Right atrium auricular region (tissue), 2 donors: ENCODE measurements around the gene SRSF5. TPM values are rescaled to one million over a fixed set of nuclear protein-coding genes. Genes with fewer than 3 reads are reported as not detected.

Experiments used
- DNase-seq: peaks from one replicate; pipeline ENCODE4 v3.0.0-alpha.2; 2019; ENCODE audit warnings: low spot score
- H3K27ac ChIP-seq, 2 donors: fragments of 200-600 bp; sonication (generic); 1 replicate in 1 of 2; 2 replicates in 1 of 2; pipeline ENCODE4 v1.5.1; 2016 to 2019
- H3K27me3 ChIP-seq, 2 donors: fragments of 200-600 bp; sonication (generic); one replicate each; pipeline versions ENCODE4 v1.5.1 to v1.6.0; 2017 to 2019
- H3K36me3 ChIP-seq: fragments of 200-600 bp; sonication (generic); one replicate; pipeline ENCODE4 v1.5.1; 2016
- H3K4me1 ChIP-seq, 2 donors: fragments of 200-600 bp; sonication (generic); one replicate each; pipeline versions ENCODE4 v1.5.1 to v1.6.0; 2017 to 2019
- H3K4me3 ChIP-seq, 2 donors: fragments of 200-600 bp; sonication (generic); 1 replicate in 1 of 2; 2 replicates in 1 of 2; pipeline ENCODE4 v1.5.1; 2017 to 2019; ENCODE audit warnings: mild to moderate bottlenecking in 1 of 2, moderate library complexity in 1 of 2
- H3K9me3 ChIP-seq, 2 donors: fragments of 200-600 bp; sonication (generic); one replicate each; pipeline ENCODE4 v1.5.1; 2019
- total RNA-seq, 2 donors: library from RNA; depleted of rRNA; stranded (reverse); fragments of >200 nt; gene quantifications; one replicate each; pipeline ENCODE4 v1.1.0, GENCODE V29; 2016
- TF ChIP-seq, protein P1 (sequence below), 2 donors: fragments of 200-600 bp; sonication (generic); IDR thresholded peaks; one replicate each; pipeline ENCODE4 v1.5.1; 2019; ENCODE audit warnings: antibody characterized with exemption in 2 of 2

Gene SRSF5
- total RNA-seq, 2 donors from 2014 or later, result 96.8 to 111 TPM

DNA sequence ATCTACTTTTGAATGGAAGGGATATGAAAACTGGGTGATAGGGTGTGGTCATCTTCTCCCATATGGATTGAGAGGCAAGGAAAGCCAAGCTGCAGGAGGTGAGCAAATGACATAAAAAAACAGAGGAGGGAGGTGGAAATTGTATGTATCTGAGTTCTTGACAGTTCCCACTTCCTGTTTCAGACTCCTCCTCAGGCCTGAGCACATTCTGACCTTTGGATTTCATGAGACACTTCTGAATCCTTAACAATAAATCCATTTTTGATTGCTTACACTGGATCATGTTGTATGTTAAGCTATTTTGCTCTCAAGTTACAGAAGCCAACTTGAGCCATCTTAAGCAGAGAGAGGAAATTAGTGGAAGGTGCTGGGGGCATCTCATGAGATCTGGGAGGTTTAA lies 11.6 kb upstream of the SRSF5 start:
- Histone ChIP-seq H3K36me3 (no peaks in the 10 kb centered on the region), H3K27ac (no peak overlapping the region), H3K4me1 (no peaks in the 10 kb centered on the region), H3K27me3 (no peaks in the 10 kb centered on the region), H3K4me3 (no peak overlapping the region), H3K9me3 (no peaks in the 10 kb centered on the region)
- DNase-seq, result no peak
- TF ChIP-seq, protein P1, sequence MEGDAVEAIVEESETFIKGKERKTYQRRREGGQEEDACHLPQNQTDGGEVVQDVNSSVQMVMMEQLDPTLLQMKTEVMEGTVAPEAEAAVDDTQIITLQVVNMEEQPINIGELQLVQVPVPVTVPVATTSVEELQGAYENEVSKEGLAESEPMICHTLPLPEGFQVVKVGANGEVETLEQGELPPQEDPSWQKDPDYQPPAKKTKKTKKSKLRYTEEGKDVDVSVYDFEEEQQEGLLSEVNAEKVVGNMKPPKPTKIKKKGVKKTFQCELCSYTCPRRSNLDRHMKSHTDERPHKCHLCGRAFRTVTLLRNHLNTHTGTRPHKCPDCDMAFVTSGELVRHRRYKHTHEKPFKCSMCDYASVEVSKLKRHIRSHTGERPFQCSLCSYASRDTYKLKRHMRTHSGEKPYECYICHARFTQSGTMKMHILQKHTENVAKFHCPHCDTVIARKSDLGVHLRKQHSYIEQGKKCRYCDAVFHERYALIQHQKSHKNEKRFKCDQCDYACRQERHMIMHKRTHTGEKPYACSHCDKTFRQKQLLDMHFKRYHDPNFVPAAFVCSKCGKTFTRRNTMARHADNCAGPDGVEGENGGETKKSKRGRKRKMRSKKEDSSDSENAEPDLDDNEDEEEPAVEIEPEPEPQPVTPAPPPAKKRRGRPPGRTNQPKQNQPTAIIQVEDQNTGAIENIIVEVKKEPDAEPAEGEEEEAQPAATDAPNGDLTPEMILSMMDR (IDR thresholded peaks at IDR 0.05), result no peak

DNA sequence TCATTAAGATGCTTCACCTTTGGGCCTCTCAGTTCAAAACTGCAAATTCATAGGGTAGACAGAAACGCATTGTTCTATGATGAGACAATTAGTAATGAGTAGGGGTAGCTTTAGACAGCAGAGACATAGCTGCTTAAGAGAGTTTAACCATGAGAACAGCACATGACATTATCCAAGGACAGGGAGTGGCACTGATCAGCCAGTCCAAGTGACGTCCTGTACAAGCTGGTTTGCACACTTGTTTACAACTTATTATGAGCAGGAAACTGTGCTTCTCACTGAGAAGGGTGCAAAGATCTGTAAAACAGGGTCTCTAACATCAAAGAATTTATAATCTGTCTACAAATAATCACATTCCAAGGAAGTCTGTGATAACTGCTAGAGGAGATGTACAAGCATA lies 11.2 kb upstream of the SRSF5 start:
- no peaks in the 10 kb centered on the region for H3K9me3 ChIP-seq
- TF ChIP-seq, protein P1 (IDR thresholded peaks at IDR 0.05), result no peak
- H3K4me3 ChIP-seq, result no peak overlapping the region
- no peaks in the 10 kb centered on the region for H3K36me3 ChIP-seq
- H3K27ac ChIP-seq, result no peak overlapping the region
- no peaks in the 10 kb centered on the region for H3K4me1 ChIP-seq
- no peaks in the 10 kb centered on the region for H3K27me3 ChIP-seq
- no peak for DNase-seq

DNA sequence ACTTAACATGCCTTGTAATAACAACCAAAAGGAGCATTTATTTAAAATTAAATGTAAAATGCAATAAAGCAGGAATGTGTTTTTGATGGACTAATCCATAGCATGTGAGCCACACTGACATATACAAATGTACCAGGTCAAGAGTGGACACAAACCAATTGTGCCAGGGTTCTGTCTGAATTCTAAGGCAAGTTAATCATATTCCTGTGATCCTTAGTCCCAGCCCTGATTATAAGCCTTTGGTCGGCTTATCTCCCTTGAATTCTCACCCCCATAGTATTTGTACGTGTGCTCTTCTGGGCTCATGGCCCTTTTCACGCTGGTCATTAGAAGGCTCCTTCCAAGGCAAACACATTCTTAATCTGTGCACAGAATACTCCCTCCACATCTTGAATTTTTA lies 10.6 kb upstream of the SRSF5 start:
- no peaks in the 10 kb centered on the region for H3K27me3 ChIP-seq
- H3K4me3 ChIP-seq, result no peak overlapping the region
- H3K27ac ChIP-seq, result no peak overlapping the region
- no peaks in the 10 kb centered on the region for H3K9me3 ChIP-seq
- DNase-seq, result no peak
- TF ChIP-seq, protein P1 (IDR thresholded peaks at IDR 0.05), result no peak
- H3K4me1 ChIP-seq, result no peaks in the 10 kb centered on the region
- no peaks in the 10 kb centered on the region for H3K36me3 ChIP-seq

DNA sequence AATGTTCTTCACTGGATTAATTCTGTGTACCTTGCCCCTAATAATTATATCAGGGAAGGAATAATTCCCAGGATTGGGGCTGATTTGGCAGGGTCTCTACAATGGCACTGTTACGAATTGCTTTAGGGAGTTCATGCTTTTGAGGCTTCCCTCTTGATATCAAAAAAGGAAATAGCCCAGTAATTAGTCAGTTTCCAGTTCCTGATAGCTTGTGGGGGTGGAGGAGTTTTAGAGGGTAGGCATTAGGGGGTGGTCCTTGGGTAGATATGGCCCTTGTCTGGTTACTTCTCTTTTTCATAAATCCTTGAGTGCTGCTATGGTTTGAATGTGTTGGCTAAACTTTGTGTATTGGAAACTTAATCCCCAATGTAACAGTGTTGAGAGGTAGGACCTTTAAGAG lies 6.1 kb upstream of the SRSF5 start:
- no peaks in the 10 kb centered on the region for H3K27me3 ChIP-seq
- DNase-seq, result no peak
- H3K4me3 ChIP-seq, result no peak overlapping the region
- H3K9me3 ChIP-seq, result no peaks in the 10 kb centered on the region
- no peaks in the 10 kb centered on the region for H3K36me3 ChIP-seq
- H3K27ac ChIP-seq, result no peak overlapping the region
- TF ChIP-seq, protein P1 (IDR thresholded peaks at IDR 0.05), result no peak
- H3K4me1 ChIP-seq, result no peaks in the 10 kb centered on the region

DNA sequence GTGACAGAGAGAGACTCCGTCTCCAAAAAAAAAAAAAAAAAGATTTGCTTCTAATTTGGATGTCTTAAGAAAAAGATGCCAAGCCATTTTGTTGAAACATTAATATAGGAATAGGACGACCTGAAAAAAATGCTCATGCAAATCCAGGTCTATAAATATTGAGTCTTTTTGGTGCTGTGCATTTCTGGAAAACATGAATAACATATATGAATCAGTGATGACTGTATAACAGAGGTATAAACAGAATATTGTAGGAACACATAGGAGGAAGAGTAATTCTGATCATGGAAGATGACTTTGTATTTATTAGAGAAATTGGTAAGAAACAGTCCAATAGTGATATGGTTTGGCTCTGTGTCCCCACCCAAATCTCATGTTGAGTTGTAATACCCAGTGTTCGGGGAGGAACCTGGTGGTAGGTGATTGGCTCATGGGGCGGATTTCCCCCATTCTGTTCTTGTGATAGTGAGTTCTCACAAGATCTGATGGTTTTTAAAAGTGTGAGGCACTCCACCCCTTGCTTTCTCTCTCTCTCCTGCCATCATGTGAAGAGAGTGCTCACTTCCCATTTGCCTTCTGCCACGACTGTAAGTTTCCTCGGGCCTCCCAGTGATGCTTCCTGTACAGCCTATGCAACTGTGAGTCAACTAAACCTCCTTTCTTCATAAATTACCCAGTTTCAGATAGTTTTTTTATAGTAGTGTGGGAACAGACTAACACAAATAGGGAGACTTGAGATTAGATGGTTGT lies 3.0 kb upstream of the SRSF5 start:
- no peak overlapping the region for H3K4me3 ChIP-seq
- no peaks in the 10 kb centered on the region for H3K9me3 ChIP-seq
- no peaks in the 10 kb centered on the region for H3K27me3 ChIP-seq
- peaks cover 0 to 14% of the 10 kb centered on the region in 2 donors for H3K4me1 ChIP-seq
- TF ChIP-seq, protein P1 (IDR thresholded peaks at IDR 0.05), result no peak
- H3K27ac ChIP-seq, result no peak overlapping the region
- H3K36me3 ChIP-seq, result peaks cover 12% of the 10 kb centered on the region
- no peak for DNase-seq
